H9 (cell line): ENCODE data around the gene TFCP2. TPM values are rescaled to one million over a fixed set of nuclear protein-coding genes. Genes with fewer than 3 reads are reported as not detected.

Source experiments
- DNase-seq: peaks from one replicate; pipeline ENCODE4 v3.0.0-alpha.2; 2017
- H2AFZ ChIP-seq: one replicate; pipeline ENCODE4 v1.6.1; 2013; ENCODE audit warnings: mild to moderate bottlenecking, low read length, control low read depth, moderate library complexity
- H2AK5ac ChIP-seq: 2 replicates; pipeline ENCODE4 v1.6.1; 2013; ENCODE audit warnings: low read length, control low read depth, mixed read lengths; ENCODE audit not compliant: insufficient read length
- H2BK120ac ChIP-seq: one replicate; pipeline ENCODE4 v1.6.1; 2013; ENCODE audit warnings: low read depth, mild to moderate bottlenecking, low read length, control low read depth, inconsistent platforms; ENCODE audit not compliant: poor library complexity, severe bottlenecking
- H2BK12ac ChIP-seq: 2 replicates; pipeline ENCODE4 v1.6.1; 2013; ENCODE audit warnings: low read length, control low read depth, mixed read lengths, low read depth; ENCODE audit not compliant: insufficient read length
- H2BK15ac ChIP-seq: 2 replicates; pipeline ENCODE4 v1.6.1; 2013; ENCODE audit warnings: low read depth, low read length, control low read depth
- H2BK20ac ChIP-seq: one replicate; pipeline ENCODE4 v1.6.1; 2013; ENCODE audit warnings: low read depth, mild to moderate bottlenecking, low read length, control low read depth, inconsistent platforms; ENCODE audit not compliant: poor library complexity, severe bottlenecking
- H2BK5ac ChIP-seq: 2 replicates; pipeline ENCODE4 v1.6.1; 2013; ENCODE audit warnings: low read length, control low read depth, mixed read lengths; ENCODE audit not compliant: insufficient read length
- H3K14ac ChIP-seq: 2 replicates; pipeline ENCODE4 v1.6.1; 2013; ENCODE audit warnings: low read length, control low read depth; ENCODE audit not compliant: insufficient read depth
- H3K18ac ChIP-seq: 2 replicates; pipeline ENCODE4 v1.6.1; 2013; ENCODE audit warnings: low read depth, mild to moderate bottlenecking, mixed read lengths, low read length, control low read depth; ENCODE audit not compliant: insufficient read length
- H3K23ac ChIP-seq: 2 replicates; pipeline ENCODE4 v1.6.1; 2013; ENCODE audit warnings: low read length, control low read depth, mixed read lengths, low read depth; ENCODE audit not compliant: insufficient read length
- H3K23me2 ChIP-seq: 2 replicates; pipeline ENCODE4 v1.6.1; 2013; ENCODE audit warnings: low read depth, mild to moderate bottlenecking, mixed read lengths, low read length, control low read depth; ENCODE audit not compliant: insufficient read length, poor library complexity, severe bottlenecking
- H3K27ac ChIP-seq: 2 replicates; pipeline ENCODE4 v1.5.1; 2013; ENCODE audit warnings: low read length, control low read depth, mixed read lengths, low read depth; ENCODE audit not compliant: insufficient read length
- H3K27me3 ChIP-seq: 2 replicates; pipeline ENCODE4 v1.6.1; 2013; ENCODE audit warnings: low read length, control low read depth, inconsistent platforms; ENCODE audit not compliant: insufficient read depth
- H3K4ac ChIP-seq: 2 replicates; pipeline ENCODE4 v1.6.1; 2013; ENCODE audit warnings: low read depth, mild to moderate bottlenecking, control low read depth, inconsistent platforms, low read length, moderate library complexity
- H3K4me1 ChIP-seq: 2 replicates; pipeline ENCODE4 v1.6.1; 2013; ENCODE audit warnings: low read length, control low read depth, inconsistent platforms; ENCODE audit not compliant: insufficient read depth
- H3K4me2 ChIP-seq: 2 replicates; pipeline ENCODE4 v1.6.1; 2013; ENCODE audit warnings: low read length, control low read depth, mixed read lengths; ENCODE audit not compliant: insufficient read length, insufficient read depth
- H3K56ac ChIP-seq: 2 replicates; pipeline ENCODE4 v1.6.1; 2013; ENCODE audit warnings: low read depth, mild to moderate bottlenecking, mixed read lengths, low read length, control low read depth; ENCODE audit not compliant: insufficient read length
- H3K79me1 ChIP-seq: 2 replicates; pipeline ENCODE4 v1.6.1; 2013; ENCODE audit warnings: low read depth, mild to moderate bottlenecking, moderate library complexity, low read length, control low read depth, inconsistent platforms; ENCODE audit not compliant: insufficient read depth, poor library complexity, severe bottlenecking
- H3K79me2 ChIP-seq: 2 replicates; pipeline ENCODE4 v1.6.1; 2013; ENCODE audit warnings: low read length, control low read depth, inconsistent platforms; ENCODE audit not compliant: insufficient read depth
- H3K9ac ChIP-seq: 2 replicates; pipeline ENCODE4 v1.6.1; 2013; ENCODE audit warnings: low read length, control low read depth, mixed read lengths; ENCODE audit not compliant: insufficient read length; ENCODE audit errors: extremely low read depth
- H3K9me3 ChIP-seq: one replicate; pipeline ENCODE4 v1.6.1; 2013; ENCODE audit warnings: low read depth, low read length, inconsistent platforms; ENCODE audit not compliant: control insufficient read depth
- H3T11ph ChIP-seq: one replicate; pipeline ENCODE4 v1.6.1; 2013; ENCODE audit warnings: mild to moderate bottlenecking, low read length, control low read depth, inconsistent platforms
- H4K20me1 ChIP-seq: one replicate; pipeline ENCODE4 v1.6.1; 2013; ENCODE audit not compliant: control insufficient read depth, insufficient read length, insufficient read depth
- H4K5ac ChIP-seq: 2 replicates; pipeline ENCODE4 v1.6.1; 2013; ENCODE audit warnings: low read depth, mild to moderate bottlenecking, mixed read lengths, low read length, control low read depth; ENCODE audit not compliant: insufficient read length
- H4K8ac ChIP-seq: replicated peaks from 2 replicates; pipeline ENCODE4 v1.6.1; 2013; ENCODE audit warnings: low read length, control low read depth, mixed read lengths, low read depth; ENCODE audit not compliant: insufficient read length
- H4K91ac ChIP-seq: 2 replicates; pipeline ENCODE4 v1.6.1; 2013; ENCODE audit warnings: low read depth, mild to moderate bottlenecking, moderate library complexity, mixed read lengths, low read length, control low read depth; ENCODE audit not compliant: insufficient read length
- H3K27ac Mint-ChIP-seq, 3 experiments: 2 replicates in 2 of 3; 3 replicates in 1 of 3; pipeline ENCODE4 v1.8.0; 2020 to 2021; ENCODE audit warnings: mixed read lengths in 3 of 3, mild to moderate bottlenecking in 1 of 3, moderate library complexity in 1 of 3
- H3K27me3 Mint-ChIP-seq: 2 replicates; pipeline ENCODE4 v1.8.0; 2021; ENCODE audit warnings: low read depth, mild to moderate bottlenecking, moderate library complexity, mixed read lengths
- H3K36me3 Mint-ChIP-seq, 3 experiments: 2 replicates in 2 of 3; 3 replicates in 1 of 3; pipeline ENCODE4 v1.8.0; 2020 to 2021; ENCODE audit warnings: low read depth in 3 of 3, mixed read lengths in 3 of 3; ENCODE audit not compliant: insufficient read depth in 1 of 3
- H3K4me1 Mint-ChIP-seq, 2 experiments: 2 replicates each; pipeline ENCODE4 v1.8.0; 2020; ENCODE audit warnings: mixed read lengths in 2 of 2
- H3K4me3 Mint-ChIP-seq, 2 experiments: 2 replicates in 1 of 2; 3 replicates in 1 of 2; pipeline ENCODE4 v1.8.0; 2020 to 2021; ENCODE audit warnings: mild to moderate bottlenecking in 2 of 2, mixed read lengths in 2 of 2, moderate library complexity in 1 of 2
- H3K9me3 Mint-ChIP-seq, 2 experiments: 2 replicates in 1 of 2; 3 replicates in 1 of 2; pipeline ENCODE4 v1.8.0; 2020; ENCODE audit warnings: mild to moderate bottlenecking in 2 of 2, mixed read lengths in 2 of 2, moderate library complexity in 1 of 2
- WGBS: extraction: QIAGEN DNeasy Blood & Tissue Kit; methylation state at CpG from one replicate; pipeline ENCODE4 v1.1.7; 2013; ENCODE audit warnings: missing lambda C conversion rate, low lambda C conversion rate, mixed read lengths; ENCODE audit not compliant: insufficient read length; ENCODE audit errors: extremely low coverage; 5-methylcytosine and 5-hydroxymethylcytosine counted together
- total RNA-seq: library from RNA; stranded (reverse); gene quantifications from 2 replicates; pipeline ENCODE4 v1.2.1, GENCODE V29; 2021
- TF ChIP-seq, protein P1 (sequence below): fragments of 200-600 bp; sonication (generic); conservative IDR thresholded peaks from 3 replicates; pipeline ENCODE4 v1.8.0; 2021; ENCODE audit warnings: antibody characterized with exemption, mild to moderate bottlenecking

Gene TFCP2
- total RNA-seq, 1 experiment from 2014 or later, result 27.1 TPM

DNA sequence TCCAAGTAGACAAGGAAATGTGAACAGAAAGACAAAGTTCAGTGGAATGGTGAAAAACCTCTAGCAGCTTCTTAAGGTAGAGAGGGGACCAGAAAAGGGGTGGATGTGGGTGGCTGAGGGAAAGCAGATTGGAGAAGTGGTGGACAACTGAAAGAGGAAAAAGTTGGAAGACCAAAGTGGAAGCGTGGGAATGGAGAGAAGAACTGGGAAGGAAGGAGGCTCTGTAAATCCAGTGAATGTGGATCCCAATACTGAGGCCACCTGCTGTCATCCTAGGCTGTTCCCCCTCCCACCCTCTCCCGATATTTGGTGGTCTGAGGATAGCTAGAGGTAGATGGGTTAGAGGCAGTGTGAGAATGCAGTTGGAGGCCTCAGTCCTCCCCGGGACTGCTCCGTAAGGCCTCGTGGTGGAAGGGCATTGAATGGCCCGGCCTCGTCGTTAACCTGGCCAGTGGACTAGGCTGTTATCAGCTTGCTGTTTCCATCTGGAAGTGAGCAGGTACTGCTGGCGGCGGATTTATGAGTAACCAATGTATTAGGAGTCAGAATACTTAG, 45.7 kb upstream of the TFCP2 start:
- WGBS, result no CpG with 5 or more reads among the region's 10 CpGs
- Histone ChIP-seq H3K9me3 (no peaks in the 10 kb centered on the region), H2BK20ac (no peak overlapping the region), H3K79me2 (no peaks in the 10 kb centered on the region), H3K23me2 (peaks cover 15% of the 10 kb centered on the region), H3K9ac (peak overlapping the region; percentile 50), H2BK120ac (no peak overlapping the region), H3K27ac (peak overlapping the region; percentile 7), H2BK12ac (peak overlapping the region; percentile 9), H4K8ac (no peak overlapping the region), H2AK5ac (no peak overlapping the region), H3K27me3 (no peaks in the 10 kb centered on the region), H2BK15ac (no peak overlapping the region), H3K23ac (no peak overlapping the region), H3K14ac (peak overlapping the region; percentile 87; the same call in 1 of the 2 replicates), H3T11ph (no peak overlapping the region), H4K5ac (no peak overlapping the region), H3K56ac (no peak overlapping the region), H3K4me1 (no peaks in the 10 kb centered on the region; the same call in 1 of the 2 replicates), H2BK5ac (no peak overlapping the region), H3K4me2 (peak overlapping the region; percentile 81), H4K91ac (no peak overlapping the region), H4K20me1 (no peaks in the 10 kb centered on the region), H2AFZ (no peak overlapping the region), H3K4ac (no peak overlapping the region), H3K18ac (peak overlapping the region; percentile 22), H3K79me1 (no peaks in the 10 kb centered on the region)
- H3K9me3 Mint-ChIP-seq, result no peaks in the 10 kb centered on the region
- peaks cover 0 to 7% (median 5%) of the 10 kb centered on the region in 3 experiments; a peak in 5 of 7 replicates for H3K36me3 Mint-ChIP-seq
- H3K27me3 Mint-ChIP-seq, result no peaks in the 10 kb centered on the region
- peaks cover 18% of the 10 kb centered on the region in 2 experiments for H3K4me1 Mint-ChIP-seq
- TF ChIP-seq, protein P1, sequence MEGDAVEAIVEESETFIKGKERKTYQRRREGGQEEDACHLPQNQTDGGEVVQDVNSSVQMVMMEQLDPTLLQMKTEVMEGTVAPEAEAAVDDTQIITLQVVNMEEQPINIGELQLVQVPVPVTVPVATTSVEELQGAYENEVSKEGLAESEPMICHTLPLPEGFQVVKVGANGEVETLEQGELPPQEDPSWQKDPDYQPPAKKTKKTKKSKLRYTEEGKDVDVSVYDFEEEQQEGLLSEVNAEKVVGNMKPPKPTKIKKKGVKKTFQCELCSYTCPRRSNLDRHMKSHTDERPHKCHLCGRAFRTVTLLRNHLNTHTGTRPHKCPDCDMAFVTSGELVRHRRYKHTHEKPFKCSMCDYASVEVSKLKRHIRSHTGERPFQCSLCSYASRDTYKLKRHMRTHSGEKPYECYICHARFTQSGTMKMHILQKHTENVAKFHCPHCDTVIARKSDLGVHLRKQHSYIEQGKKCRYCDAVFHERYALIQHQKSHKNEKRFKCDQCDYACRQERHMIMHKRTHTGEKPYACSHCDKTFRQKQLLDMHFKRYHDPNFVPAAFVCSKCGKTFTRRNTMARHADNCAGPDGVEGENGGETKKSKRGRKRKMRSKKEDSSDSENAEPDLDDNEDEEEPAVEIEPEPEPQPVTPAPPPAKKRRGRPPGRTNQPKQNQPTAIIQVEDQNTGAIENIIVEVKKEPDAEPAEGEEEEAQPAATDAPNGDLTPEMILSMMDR, result no peak
- peak overlapping the region; percentile 89 to 94 (median 90) for H3K27ac Mint-ChIP-seq
- H3K4me3 Mint-ChIP-seq, result peak overlapping the region; percentile 73 to 78
- DNase-seq, result peak; percentile 64
